GM20431 (cell line): ENCODE data around the gene TMEM242.

Experiments
- in situ Hi-C: fragments of 300-500 bp; cut with MseI, MboI; formaldehyde crosslinking; loops from one replicate; pipeline ENCODE4 v1.15.0; 2020; ENCODE audit warnings: low sequenced_read_pairs; ENCODE audit not compliant: unreplicated experiment

TMEM242 gene

GRCh38 chr6:157260735-157261410 lies 62.4 kb downstream of the TMEM242 start:
- in situ Hi-C loops, result loop anchor here (25.0 kb wide), 1 partner anchor 699 kb away; no protein-coding TSS in a partner anchor

- in situ Hi-C loops, result loop anchor here (25.0 kb wide), 1 partner anchor 697 kb away; no protein-coding TSS in a partner anchor
These were observed 63.9 kb downstream of the TMEM242 start for GRCh38 chr6:157259443-157259842.

- in situ Hi-C loops, result loop anchor here (25.0 kb wide), 1 partner anchor 697 kb away; no protein-coding TSS in a partner anchor
These were observed 64.4 kb downstream of the TMEM242 start for GRCh38 chr6:157258878-157259277.

DNA sequence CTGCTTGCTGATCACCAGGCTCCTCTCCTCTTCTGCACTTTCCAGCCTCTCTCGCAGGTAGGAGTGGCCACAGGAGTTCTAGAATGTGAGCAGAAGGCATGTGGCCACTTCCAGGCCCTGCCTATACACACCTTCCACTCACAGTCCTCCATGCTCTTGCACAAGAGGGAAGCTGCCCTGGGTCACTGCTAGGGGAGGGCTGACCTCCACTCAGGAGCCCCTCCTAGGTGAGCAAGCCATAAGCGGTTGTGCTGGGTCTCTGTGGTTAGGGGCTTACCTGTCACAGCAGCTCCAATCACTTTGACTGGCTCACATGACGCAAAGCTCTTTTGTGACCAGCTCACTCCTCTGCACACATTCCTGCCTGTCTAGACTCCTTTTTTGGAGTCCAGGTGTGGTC lies 68.2 kb downstream of the TMEM242 start:
- in situ Hi-C loops, result loop anchor here (25.0 kb wide), 1 partner anchor 693 kb away; no protein-coding TSS in a partner anchor

DNA sequence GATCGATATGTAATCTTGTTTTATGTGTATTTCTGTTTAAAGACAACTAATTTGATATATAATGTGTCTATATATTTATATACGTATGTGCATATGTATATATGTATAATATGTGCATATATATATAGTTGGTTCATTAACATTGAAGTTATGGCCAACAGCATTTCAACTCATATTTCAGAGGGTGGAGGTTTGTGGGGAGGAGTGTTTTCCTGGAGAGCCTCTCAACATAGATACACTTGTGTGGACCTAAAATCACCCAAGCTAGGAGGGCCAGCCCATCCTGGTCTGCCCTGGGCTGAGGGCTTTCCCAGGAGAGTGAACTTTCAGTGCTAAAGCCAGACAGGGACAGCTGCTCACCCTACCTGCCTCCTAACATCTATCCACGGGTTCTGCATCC lies 68.8 kb downstream of the TMEM242 start:
- in situ Hi-C loops, result loop anchor here (25.0 kb wide), 1 partner anchor 692 kb away; no protein-coding TSS in a partner anchor

DNA sequence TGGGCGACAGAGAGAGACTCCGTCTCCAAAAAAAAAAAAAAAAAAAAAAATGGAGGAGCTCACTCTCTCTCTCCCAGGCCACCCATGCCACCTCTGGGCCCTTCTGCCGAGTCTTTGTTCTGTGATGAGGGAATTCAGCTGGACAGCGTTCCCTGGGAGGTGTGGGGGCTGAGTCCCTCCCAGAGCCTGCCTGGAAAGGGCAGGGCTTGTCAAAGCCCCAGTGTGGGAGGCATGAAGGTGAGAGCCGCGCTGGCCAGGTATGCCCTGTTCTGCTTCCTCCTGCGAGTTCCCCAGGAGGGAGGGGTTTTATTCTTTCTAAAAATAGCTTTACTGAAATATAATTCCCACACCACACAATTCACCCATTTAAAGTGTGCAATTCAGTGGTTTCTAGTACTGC lies 69.6 kb downstream of the TMEM242 start:
- in situ Hi-C loops, result loop anchor here (25.0 kb wide), 1 partner anchor 691 kb away; no protein-coding TSS in a partner anchor

- in situ Hi-C loops, result loop anchor here (25.0 kb wide), 1 partner anchor 691 kb away; no protein-coding TSS in a partner anchor
These were observed 70.3 kb downstream of the TMEM242 start for GRCh38 chr6:157253017-157253416.

GRCh38 chr6:157251586-157252247 lies 71.6 kb downstream of the TMEM242 start:
- in situ Hi-C loops, result loop anchor here (25.0 kb wide), 1 partner anchor 689 kb away; no protein-coding TSS in a partner anchor

DNA sequence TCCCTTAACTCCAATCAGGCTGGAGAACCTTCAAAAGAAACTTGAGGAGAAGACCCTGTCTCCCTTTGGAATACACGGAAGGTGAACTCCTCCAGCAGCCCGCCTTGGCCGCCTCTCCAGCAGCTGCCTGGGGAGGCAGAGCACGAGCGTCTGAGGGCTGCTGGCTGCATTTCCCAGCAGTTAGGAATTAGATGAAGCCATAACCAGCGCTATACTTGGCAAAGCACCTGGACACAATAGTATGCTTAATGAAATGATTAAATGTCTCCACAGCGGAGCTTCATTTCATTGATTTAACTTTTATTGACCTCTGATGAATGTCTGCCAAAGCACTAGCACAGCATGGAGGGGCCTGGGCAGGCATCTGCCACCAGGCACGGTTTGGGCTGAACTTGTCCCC lies 73.5 kb downstream of the TMEM242 start:
- in situ Hi-C loops, result loop anchor here (25.0 kb wide), 1 partner anchor 688 kb away; no protein-coding TSS in a partner anchor

DNA sequence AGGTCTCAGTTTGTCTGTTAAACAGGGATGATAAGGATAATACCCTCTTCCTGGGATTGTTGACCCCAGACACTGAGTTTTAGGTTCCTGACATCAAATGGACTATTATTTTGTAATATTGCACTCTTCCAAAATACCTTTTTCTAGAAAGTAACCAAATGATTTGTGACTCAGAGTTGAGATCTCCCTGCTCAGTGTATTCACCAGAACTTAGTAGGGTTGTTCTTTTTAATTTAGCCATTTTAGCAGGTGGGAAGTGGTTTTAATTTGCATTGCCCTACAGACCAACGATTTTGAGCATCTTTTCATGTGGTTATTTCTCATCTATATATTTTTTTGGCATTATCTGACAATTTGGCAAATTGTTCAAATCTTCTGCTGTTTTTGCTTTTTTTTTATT lies 75.1 kb downstream of the TMEM242 start:
- in situ Hi-C loops, result no loop called here

- in situ Hi-C loops, result no loop called here
These were observed 76.4 kb downstream of the TMEM242 start for GRCh38 chr6:157246771-157247484.

DNA sequence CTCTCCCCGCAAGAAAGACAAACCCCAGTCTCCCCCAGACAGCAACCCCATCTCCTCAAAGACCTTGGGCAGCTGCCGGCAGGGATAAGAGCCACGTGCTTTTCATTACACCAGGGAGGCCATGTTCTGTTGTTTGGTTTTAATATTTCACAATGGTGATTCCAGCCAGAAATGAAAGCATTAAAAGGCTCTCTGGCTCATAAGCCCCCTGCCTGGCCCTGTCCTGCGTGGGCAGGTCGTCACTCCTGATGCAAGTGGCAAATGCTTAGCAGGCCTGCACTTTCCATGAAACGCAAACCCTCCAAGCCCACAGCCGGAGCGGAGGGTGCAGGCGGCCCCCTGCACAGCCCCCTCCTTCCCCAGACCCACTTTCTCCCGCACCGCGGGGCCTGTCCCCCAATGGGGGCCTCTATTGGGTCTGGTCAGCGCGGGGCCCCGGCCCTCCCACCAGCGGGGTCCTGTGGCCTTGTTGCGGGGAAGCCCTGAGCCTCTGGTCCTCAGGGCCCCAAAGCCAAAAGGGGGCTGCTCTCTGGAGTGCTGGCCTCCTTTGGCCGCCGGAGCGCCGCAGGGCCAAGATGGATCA lies 77.2 kb downstream of the TMEM242 start:
- in situ Hi-C loops, result no loop called here

DNA sequence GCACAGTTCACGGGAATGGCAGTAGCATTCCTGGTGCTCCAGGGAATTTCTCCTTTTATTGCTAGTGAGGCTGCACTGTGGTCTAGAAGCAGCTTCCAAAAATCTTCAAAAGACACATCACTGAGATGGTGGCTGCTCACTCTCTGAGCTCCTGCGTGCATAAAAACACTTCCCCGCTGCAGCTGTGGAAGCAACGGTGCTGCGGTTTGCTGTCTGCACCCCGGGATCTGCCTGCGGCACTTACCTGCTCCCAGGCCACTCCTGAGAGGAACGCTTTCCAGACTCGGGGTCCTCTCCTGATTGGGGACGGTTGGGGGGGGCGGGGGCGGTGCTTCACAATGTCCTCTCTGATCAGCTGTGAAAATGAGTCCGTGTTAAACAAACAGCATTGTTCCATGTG lies 77.9 kb downstream of the TMEM242 start:
- in situ Hi-C loops, result no loop called here

DNA sequence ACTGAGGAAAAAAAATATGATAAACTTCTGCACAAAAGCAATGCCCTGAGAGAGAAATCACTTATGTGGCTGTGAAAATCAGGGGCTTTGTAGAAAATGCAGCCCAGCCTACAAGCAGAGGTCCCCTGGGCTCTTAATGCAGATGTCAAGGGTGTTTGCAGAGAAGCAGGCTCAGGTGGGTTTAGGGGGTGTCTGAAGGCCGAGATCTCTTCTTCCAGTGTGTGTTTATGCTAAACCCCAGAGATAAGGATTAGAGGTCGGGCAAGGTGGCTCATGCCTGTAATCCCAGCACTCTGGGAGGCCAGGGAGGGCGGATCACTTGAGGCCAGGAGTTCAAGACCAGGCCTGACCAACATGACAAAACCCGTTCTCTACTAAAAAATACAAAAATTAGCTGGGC lies 78.5 kb downstream of the TMEM242 start:
- in situ Hi-C loops, result no loop called here

DNA sequence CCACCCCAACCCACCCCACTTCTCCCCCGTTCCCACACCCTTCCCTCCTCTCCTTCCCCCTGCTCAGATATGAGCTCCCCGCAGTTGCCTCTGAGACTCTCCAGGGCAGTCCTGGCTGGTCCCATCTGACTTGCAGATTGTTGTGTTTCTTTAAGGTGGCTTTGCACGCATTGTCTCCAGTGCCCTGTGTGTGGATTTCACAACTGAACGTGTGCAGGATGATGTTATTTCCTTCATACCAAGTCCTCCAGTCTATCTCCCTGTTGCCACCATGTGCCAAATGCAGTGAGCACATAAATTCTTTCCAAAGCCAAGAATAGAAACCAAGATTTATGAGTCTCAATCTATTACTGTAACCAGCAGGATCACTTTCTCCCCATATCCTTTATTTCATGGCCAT lies 79.1 kb downstream of the TMEM242 start:
- in situ Hi-C loops, result no loop called here

- in situ Hi-C loops, result no loop called here
These were observed 80.5 kb downstream of the TMEM242 start for GRCh38 chr6:157242791-157243190.

DNA sequence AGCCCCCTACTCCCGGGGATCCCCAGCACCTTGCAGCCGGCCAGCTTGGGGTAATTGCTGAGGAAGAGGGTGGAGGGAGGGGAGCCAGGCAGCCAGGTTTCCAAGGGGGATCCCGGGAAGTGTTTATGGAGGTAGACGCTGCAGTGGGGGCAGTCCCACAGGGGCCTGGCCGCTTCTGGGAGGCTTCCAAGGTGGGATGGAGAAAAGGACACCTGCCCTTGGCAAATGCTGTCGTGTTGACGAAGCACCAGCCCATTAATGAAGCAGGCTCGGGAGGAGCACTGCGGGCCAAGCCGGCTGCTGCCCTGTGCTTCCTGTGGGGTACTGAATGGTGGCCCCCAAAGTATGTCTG lies 82.4 kb downstream of the TMEM242 start:
- in situ Hi-C loops, result no loop called here

GRCh38 chr6:157240059-157240959 lies 83.0 kb downstream of the TMEM242 start:
- in situ Hi-C loops, result no loop called here

DNA sequence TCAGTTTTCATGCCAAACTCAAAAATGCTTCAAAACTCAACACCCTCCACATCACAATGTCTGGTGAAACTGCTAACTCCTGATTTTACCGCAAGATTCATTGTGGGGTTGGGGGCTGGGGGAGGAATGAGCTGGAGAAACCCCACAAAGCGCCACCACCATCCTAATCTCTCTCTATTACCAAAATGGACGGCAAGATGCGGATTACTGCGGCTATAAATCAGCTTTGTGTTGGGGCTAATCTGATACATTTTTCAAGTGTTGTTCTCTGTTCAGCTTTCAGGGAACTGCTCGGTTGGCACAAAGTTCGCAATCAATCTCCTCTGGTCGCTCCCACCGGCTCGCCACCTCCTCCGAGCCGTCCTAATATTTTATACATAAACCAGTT lies 83.7 kb downstream of the TMEM242 start:
- in situ Hi-C loops, result no loop called here
